Measurements from ENCODE around the gene PDCL3.

GRCh38 chr2:100624536-100624935, 61.7 kb downstream of the PDCL3 start:
- TF ChIP-seq POLR2A (IDR thresholded peaks at IDR 0.05; ENCODE audit: low read depth, low read length), result no peak
- TF ChIP-seq TAF1 (IDR thresholded peaks at IDR 0.05; ENCODE audit: borderline replicate concordance, low read depth, low read length), result no peak
- TF ChIP-seq POLR2AphosphoS5 (IDR thresholded peaks at IDR 0.05; ENCODE audit: low read depth, low read length), result no peak
